ENCODE results near the gene GPC5. TPM values are rescaled to one million over a fixed set of nuclear protein-coding genes. Genes with fewer than 3 reads are reported as not detected.

The GPC5 gene
- total RNA-seq, 1 donor from 2014 or later = 6.3 TPM

DNA sequence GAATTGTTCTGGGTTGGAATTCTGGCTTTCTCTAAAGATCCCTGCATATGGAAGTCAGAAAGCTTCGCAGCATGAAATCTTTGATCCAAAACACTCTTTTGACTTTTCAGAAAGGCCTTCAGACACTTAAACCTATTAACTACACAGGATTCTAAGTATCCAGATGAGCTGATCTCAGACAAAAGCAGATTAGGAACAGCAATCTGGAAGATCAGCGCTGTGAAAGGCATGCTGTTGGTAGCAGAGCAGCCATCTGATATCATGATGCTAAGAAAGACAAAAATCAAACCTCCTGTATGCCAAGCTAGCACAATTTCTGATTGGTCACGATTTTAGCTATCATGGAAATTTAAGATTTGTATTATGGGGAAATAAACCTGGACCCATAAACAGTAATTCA is 589.9 kb downstream of the GPC5 start:
- Histone ChIP-seq H3K27ac (ENCODE audit: low read depth, low read length) (no peak overlapping the region), H3K4me1 (ENCODE audit: control insufficient read depth in 3 of 3, insufficient read depth in 3 of 3, low read length in 3 of 3) (no peaks in the 10 kb centered on the region), H3K9ac (ENCODE audit: low read depth in 1 of 3, low read length in 3 of 3) (no peak overlapping the region), H3K27me3 (ENCODE audit: control insufficient read depth in 3 of 3, insufficient read depth in 3 of 3, low read length in 3 of 3) (no peaks in the 10 kb centered on the region), H3K4me3 (ENCODE audit: low read length in 3 of 3) (no peak overlapping the region), H3K36me3 (ENCODE audit: control insufficient read depth in 3 of 3, insufficient read depth in 3 of 3, low read length in 3 of 3) (no peaks in the 10 kb centered on the region), H3K9me3 (ENCODE audit: control insufficient read depth in 3 of 3, low read length in 3 of 3) (no peaks in the 10 kb centered on the region)

DNA sequence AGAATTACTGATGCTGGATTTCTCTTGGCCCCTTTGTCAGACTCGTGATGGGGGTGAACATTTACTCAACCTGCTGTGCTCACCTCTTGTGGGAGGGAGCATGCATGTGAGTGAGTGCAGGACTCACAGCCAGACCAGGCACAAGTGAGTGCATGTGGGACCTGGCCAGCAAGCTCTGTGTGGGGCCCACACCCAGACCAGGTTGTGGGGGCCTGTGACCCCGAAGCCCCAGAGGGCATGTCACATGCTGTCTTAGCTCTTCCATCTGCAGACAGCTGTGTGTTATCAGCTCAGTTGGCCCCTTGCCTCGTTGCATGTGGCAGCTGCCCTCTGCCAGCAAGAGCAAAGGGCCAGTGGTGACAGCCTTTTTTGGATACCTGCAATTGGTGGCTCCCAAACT is 614.4 kb downstream of the GPC5 start:
- Histone ChIP-seq H3K36me3 (ENCODE audit: control insufficient read depth in 3 of 3, insufficient read depth in 3 of 3, low read length in 3 of 3) (no peaks in the 10 kb centered on the region), H3K9ac (ENCODE audit: low read depth in 1 of 3, low read length in 3 of 3) (no peak overlapping the region), H3K27me3 (ENCODE audit: control insufficient read depth in 3 of 3, insufficient read depth in 3 of 3, low read length in 3 of 3) (no peaks in the 10 kb centered on the region), H3K27ac (ENCODE audit: low read depth, low read length) (no peak overlapping the region), H3K9me3 (ENCODE audit: control insufficient read depth in 3 of 3, low read length in 3 of 3) (peaks cover 0 to 2% (median 0%) of the 10 kb centered on the region in 3 donors), H3K4me3 (ENCODE audit: low read length in 3 of 3) (no peak overlapping the region), H3K4me1 (ENCODE audit: control insufficient read depth in 3 of 3, insufficient read depth in 3 of 3, low read length in 3 of 3) (no peaks in the 10 kb centered on the region)

DNA sequence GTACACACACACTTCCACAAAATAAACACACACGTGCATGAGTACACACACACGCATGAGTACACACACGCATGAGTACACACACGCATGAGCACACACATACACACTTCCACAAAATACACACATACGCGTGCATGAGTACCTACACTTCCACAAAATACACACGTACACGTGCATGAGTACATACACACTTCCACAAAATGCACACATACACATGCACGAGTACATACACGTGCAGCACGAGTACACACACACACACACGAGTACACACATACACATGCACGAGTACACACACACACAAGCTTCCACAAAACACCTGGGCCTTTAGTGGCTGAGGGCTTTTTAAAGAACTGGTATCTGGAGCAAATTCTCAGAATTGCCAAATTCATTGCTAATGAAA is 619.3 kb downstream of the GPC5 start:
- Histone ChIP-seq H3K27me3 (ENCODE audit: control insufficient read depth in 3 of 3, insufficient read depth in 3 of 3, low read length in 3 of 3) (no peaks in the 10 kb centered on the region), H3K4me1 (ENCODE audit: control insufficient read depth in 3 of 3, insufficient read depth in 3 of 3, low read length in 3 of 3) (no peaks in the 10 kb centered on the region), H3K36me3 (ENCODE audit: control insufficient read depth in 3 of 3, insufficient read depth in 3 of 3, low read length in 3 of 3) (no peaks in the 10 kb centered on the region), H3K27ac (ENCODE audit: low read depth, low read length) (no peak overlapping the region), H3K4me3 (ENCODE audit: low read length in 3 of 3) (no peak overlapping the region), H3K9ac (ENCODE audit: low read depth in 1 of 3, low read length in 3 of 3) (no peak overlapping the region), H3K9me3 (ENCODE audit: control insufficient read depth in 3 of 3, low read length in 3 of 3) (peaks cover 0 to 3% (median 0%) of the 10 kb centered on the region in 3 donors)

DNA sequence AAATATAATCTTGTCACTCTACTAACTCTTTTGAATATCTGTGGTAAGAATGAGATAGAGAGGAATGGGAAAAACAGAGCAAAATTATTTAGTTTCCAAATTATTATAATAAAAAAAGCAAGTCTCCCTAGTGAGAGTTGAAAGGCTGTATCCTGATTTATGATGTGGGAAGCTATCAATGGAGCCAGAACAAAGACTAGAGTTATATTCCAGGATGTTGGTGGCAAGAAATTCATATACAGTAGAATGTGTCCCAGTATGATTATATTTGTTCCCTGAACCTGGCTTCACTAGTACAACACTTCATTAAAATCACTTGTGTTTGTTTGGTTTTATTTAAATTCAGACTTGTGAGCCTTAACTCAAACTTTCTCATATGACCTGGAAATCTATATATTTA is 630.3 kb downstream of the GPC5 start:
- no peak overlapping the region for H3K27ac ChIP-seq (ENCODE audit: low read depth, low read length)
- no peaks in the 10 kb centered on the region for H3K9me3 ChIP-seq (ENCODE audit: control insufficient read depth in 3 of 3, low read length in 3 of 3)
- no peak overlapping the region for H3K4me3 ChIP-seq (ENCODE audit: low read length in 3 of 3)
- H3K9ac ChIP-seq (ENCODE audit: low read depth in 1 of 3, low read length in 3 of 3) = no peak overlapping the region
- no peaks in the 10 kb centered on the region for H3K36me3 ChIP-seq (ENCODE audit: control insufficient read depth in 3 of 3, insufficient read depth in 3 of 3, low read length in 3 of 3)
- H3K27me3 ChIP-seq (ENCODE audit: control insufficient read depth in 3 of 3, insufficient read depth in 3 of 3, low read length in 3 of 3) = no peaks in the 10 kb centered on the region
- H3K4me1 ChIP-seq (ENCODE audit: control insufficient read depth in 3 of 3, insufficient read depth in 3 of 3, low read length in 3 of 3) = no peaks in the 10 kb centered on the region

GRCh38 chr13:92029641-92030040 is 631.2 kb downstream of the GPC5 start:
- Histone ChIP-seq H3K4me3 (ENCODE audit: low read length in 3 of 3) (no peak overlapping the region), H3K4me1 (ENCODE audit: control insufficient read depth in 3 of 3, insufficient read depth in 3 of 3, low read length in 3 of 3) (no peaks in the 10 kb centered on the region), H3K9me3 (ENCODE audit: control insufficient read depth in 3 of 3, low read length in 3 of 3) (no peaks in the 10 kb centered on the region), H3K27me3 (ENCODE audit: control insufficient read depth in 3 of 3, insufficient read depth in 3 of 3, low read length in 3 of 3) (no peaks in the 10 kb centered on the region), H3K9ac (ENCODE audit: low read depth in 1 of 3, low read length in 3 of 3) (no peak overlapping the region), H3K27ac (ENCODE audit: low read depth, low read length) (no peak overlapping the region), H3K36me3 (ENCODE audit: control insufficient read depth in 3 of 3, insufficient read depth in 3 of 3, low read length in 3 of 3) (no peaks in the 10 kb centered on the region)

DNA sequence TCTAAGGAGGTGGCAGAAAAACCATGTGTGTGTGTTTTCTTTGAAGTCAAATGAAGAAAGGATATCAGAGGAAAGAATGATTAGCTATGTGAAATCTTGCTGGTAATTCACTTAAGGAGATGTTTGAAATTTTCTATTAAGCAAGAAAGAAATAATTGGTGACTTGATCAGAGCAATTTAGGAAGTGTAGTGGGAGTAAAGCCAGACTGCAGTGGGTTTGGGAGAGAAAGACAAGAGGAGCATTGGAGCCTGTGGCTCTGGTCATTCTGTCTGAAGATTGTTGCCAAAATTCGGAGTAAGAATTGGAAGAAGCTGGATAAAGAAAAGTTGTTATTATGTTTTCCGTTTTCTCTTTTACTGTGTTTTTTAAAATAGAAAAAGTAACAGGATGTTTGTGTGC is 640.5 kb downstream of the GPC5 start:
- no peak overlapping the region for H3K9ac ChIP-seq (ENCODE audit: low read depth in 1 of 3, low read length in 3 of 3)
- H3K4me1 ChIP-seq (ENCODE audit: control insufficient read depth in 3 of 3, insufficient read depth in 3 of 3, low read length in 3 of 3) = no peaks in the 10 kb centered on the region
- no peak overlapping the region for H3K27ac ChIP-seq (ENCODE audit: low read depth, low read length)
- no peaks in the 10 kb centered on the region for H3K9me3 ChIP-seq (ENCODE audit: control insufficient read depth in 3 of 3, low read length in 3 of 3)
- no peak overlapping the region for H3K4me3 ChIP-seq (ENCODE audit: low read length in 3 of 3)
- no peaks in the 10 kb centered on the region for H3K36me3 ChIP-seq (ENCODE audit: control insufficient read depth in 3 of 3, insufficient read depth in 3 of 3, low read length in 3 of 3)
- H3K27me3 ChIP-seq (ENCODE audit: control insufficient read depth in 3 of 3, insufficient read depth in 3 of 3, low read length in 3 of 3) = no peaks in the 10 kb centered on the region

GRCh38 chr13:92042522-92042921 is 644.1 kb downstream of the GPC5 start:
- Histone ChIP-seq H3K9ac (ENCODE audit: low read depth in 1 of 3, low read length in 3 of 3) (no peak overlapping the region), H3K36me3 (ENCODE audit: control insufficient read depth in 3 of 3, insufficient read depth in 3 of 3, low read length in 3 of 3) (no peaks in the 10 kb centered on the region), H3K4me1 (ENCODE audit: control insufficient read depth in 3 of 3, insufficient read depth in 3 of 3, low read length in 3 of 3) (no peaks in the 10 kb centered on the region), H3K9me3 (ENCODE audit: control insufficient read depth in 3 of 3, low read length in 3 of 3) (no peaks in the 10 kb centered on the region), H3K4me3 (ENCODE audit: low read length in 3 of 3) (no peak overlapping the region), H3K27ac (ENCODE audit: low read depth, low read length) (no peak overlapping the region), H3K27me3 (ENCODE audit: control insufficient read depth in 3 of 3, insufficient read depth in 3 of 3, low read length in 3 of 3) (no peaks in the 10 kb centered on the region)

DNA sequence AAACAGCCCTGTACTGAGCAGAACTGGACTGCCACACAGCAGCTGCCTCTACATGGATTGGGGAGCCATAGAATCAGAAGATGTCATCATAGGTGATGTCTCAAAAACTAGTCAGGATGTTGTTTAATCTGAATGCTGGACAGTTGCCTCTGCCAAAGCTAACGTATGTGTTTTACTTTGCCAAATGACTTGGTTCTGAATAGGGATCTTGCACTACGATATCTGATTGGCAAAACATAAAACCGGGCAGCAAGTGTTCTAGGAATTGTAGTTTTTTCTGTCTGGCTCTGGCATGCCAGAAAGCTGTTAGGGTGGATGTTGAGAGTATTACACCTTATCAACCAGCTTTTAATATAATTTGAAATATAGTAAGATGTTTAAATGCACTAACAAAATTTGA is 645.9 kb downstream of the GPC5 start:
- H3K27me3 ChIP-seq (ENCODE audit: control insufficient read depth in 3 of 3, insufficient read depth in 3 of 3, low read length in 3 of 3) = no peaks in the 10 kb centered on the region
- H3K9ac ChIP-seq (ENCODE audit: low read depth in 1 of 3, low read length in 3 of 3) = no peak overlapping the region
- H3K27ac ChIP-seq (ENCODE audit: low read depth, low read length) = no peak overlapping the region
- H3K9me3 ChIP-seq (ENCODE audit: control insufficient read depth in 3 of 3, low read length in 3 of 3) = no peaks in the 10 kb centered on the region
- no peaks in the 10 kb centered on the region for H3K4me1 ChIP-seq (ENCODE audit: control insufficient read depth in 3 of 3, insufficient read depth in 3 of 3, low read length in 3 of 3)
- H3K36me3 ChIP-seq (ENCODE audit: control insufficient read depth in 3 of 3, insufficient read depth in 3 of 3, low read length in 3 of 3) = no peaks in the 10 kb centered on the region
- H3K4me3 ChIP-seq (ENCODE audit: low read length in 3 of 3) = no peak overlapping the region

- Histone ChIP-seq H3K4me3 (ENCODE audit: low read length in 3 of 3) (no peak overlapping the region), H3K27ac (ENCODE audit: low read depth, low read length) (no peak overlapping the region), H3K9me3 (ENCODE audit: control insufficient read depth in 3 of 3, low read length in 3 of 3) (no peaks in the 10 kb centered on the region), H3K27me3 (ENCODE audit: control insufficient read depth in 3 of 3, insufficient read depth in 3 of 3, low read length in 3 of 3) (no peaks in the 10 kb centered on the region), H3K4me1 (ENCODE audit: control insufficient read depth in 3 of 3, insufficient read depth in 3 of 3, low read length in 3 of 3) (no peaks in the 10 kb centered on the region), H3K9ac (ENCODE audit: low read depth in 1 of 3, low read length in 3 of 3) (no peak overlapping the region), H3K36me3 (ENCODE audit: control insufficient read depth in 3 of 3, insufficient read depth in 3 of 3, low read length in 3 of 3) (no peaks in the 10 kb centered on the region)
Measured at GRCh38 chr13:92054389-92054788, 656.0 kb downstream of the GPC5 start.

DNA sequence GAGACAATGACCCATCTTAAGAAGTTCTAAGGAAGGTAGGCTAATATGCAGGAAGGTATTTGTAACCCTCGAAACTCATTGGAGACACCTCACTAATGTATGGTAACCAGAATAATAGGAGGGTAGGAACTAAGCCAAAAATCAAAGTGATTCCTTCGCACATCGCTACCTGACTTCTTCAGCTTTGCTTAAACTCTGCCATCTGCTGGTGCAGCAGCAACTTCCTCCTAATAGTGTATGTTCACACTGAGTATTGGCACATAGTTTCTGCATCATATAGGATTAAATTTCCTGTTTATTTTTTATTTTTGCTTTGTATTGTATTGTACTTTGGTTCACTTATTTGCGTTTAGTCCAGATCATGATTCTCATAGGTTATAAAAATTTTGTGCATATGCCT is 676.2 kb downstream of the GPC5 start:
- Histone ChIP-seq H3K4me1 (ENCODE audit: control insufficient read depth in 3 of 3, insufficient read depth in 3 of 3, low read length in 3 of 3) (no peaks in the 10 kb centered on the region), H3K36me3 (ENCODE audit: control insufficient read depth in 3 of 3, insufficient read depth in 3 of 3, low read length in 3 of 3) (no peaks in the 10 kb centered on the region), H3K9me3 (ENCODE audit: control insufficient read depth in 3 of 3, low read length in 3 of 3) (no peaks in the 10 kb centered on the region), H3K27ac (ENCODE audit: low read depth, low read length) (no peak overlapping the region), H3K9ac (ENCODE audit: low read depth in 1 of 3, low read length in 3 of 3) (no peak overlapping the region), H3K4me3 (ENCODE audit: low read length in 3 of 3) (no peak overlapping the region), H3K27me3 (ENCODE audit: control insufficient read depth in 3 of 3, insufficient read depth in 3 of 3, low read length in 3 of 3) (no peaks in the 10 kb centered on the region)

DNA sequence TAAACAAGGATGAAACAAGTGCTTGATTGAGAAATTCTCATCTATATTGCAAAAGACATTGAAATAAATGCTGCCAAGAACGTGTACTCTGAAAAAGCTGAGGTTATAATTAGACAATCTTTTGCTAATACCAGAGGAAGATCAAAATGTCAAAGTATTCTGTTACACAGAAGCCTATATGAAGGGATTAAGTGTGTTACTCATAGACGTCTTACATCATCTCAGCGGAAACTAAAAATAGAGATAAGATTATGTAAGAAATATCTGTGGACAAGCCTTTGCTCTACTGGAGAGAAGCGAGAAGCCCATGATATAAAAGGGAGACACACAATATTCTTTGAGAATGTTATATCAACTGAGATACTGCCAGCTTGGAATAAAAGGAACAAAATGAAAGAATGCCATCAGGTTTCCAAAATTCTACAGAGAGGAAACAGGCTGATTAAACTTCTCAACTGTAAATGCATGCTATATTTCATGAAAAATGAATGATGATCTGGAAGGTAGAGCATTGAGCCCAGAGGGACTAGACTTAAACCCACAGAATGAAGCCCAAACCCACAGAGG is 699.0 kb downstream of the GPC5 start:
- Histone ChIP-seq H3K4me3 (ENCODE audit: low read length in 3 of 3) (no peak overlapping the region), H3K4me1 (ENCODE audit: control insufficient read depth in 3 of 3, insufficient read depth in 3 of 3, low read length in 3 of 3) (no peaks in the 10 kb centered on the region), H3K9ac (ENCODE audit: low read depth in 1 of 3, low read length in 3 of 3) (no peak overlapping the region), H3K36me3 (ENCODE audit: control insufficient read depth in 3 of 3, insufficient read depth in 3 of 3, low read length in 3 of 3) (no peaks in the 10 kb centered on the region), H3K27ac (ENCODE audit: low read depth, low read length) (no peak overlapping the region), H3K9me3 (ENCODE audit: control insufficient read depth in 3 of 3, low read length in 3 of 3) (no peaks in the 10 kb centered on the region), H3K27me3 (ENCODE audit: control insufficient read depth in 3 of 3, insufficient read depth in 3 of 3, low read length in 3 of 3) (no peaks in the 10 kb centered on the region)

Measured in skeletal muscle tissue (tissue), 4 donors.